Astrocyte (in vitro differentiated cells and primary cell): Measurements from ENCODE around the gene PODXL. TPM values are rescaled to one million over a fixed set of nuclear protein-coding genes. Genes with fewer than 3 reads are reported as not detected.

Source experiments
- DNase-seq: peaks from one replicate; pipeline ENCODE4 v3.0.0-alpha.2; 2010; ENCODE audit warnings: low read depth
- FAIRE-seq: peaks from 2 replicates; lab custom pipeline; 2011; peaks lifted over from hg19 to GRCh38; lab: Jason Lieb, UNC
- H2AFZ ChIP-seq: 2 replicates; pipeline ENCODE4 v1.6.0; 2012; ENCODE audit warnings: low read depth, low read length, inconsistent platforms
- H3K27ac ChIP-seq: 2 replicates; pipeline ENCODE4 v1.5.1; 2011; ENCODE audit warnings: low read depth, low read length, inconsistent platforms
- H3K27me3 ChIP-seq: 2 replicates; pipeline ENCODE4 v1.6.0; 2011; ENCODE audit warnings: low read length, inconsistent platforms; ENCODE audit not compliant: insufficient read depth
- H3K36me3 ChIP-seq: 2 replicates; pipeline ENCODE4 v1.5.1; 2011; ENCODE audit warnings: low read length, inconsistent platforms; ENCODE audit not compliant: insufficient read depth
- H3K4me1 ChIP-seq: 2 replicates; pipeline ENCODE4 v1.5.1; 2011; ENCODE audit warnings: low read length, inconsistent platforms; ENCODE audit not compliant: insufficient read depth
- H3K4me2 ChIP-seq: 2 replicates; pipeline ENCODE4 v1.6.0; 2012; ENCODE audit warnings: low read length, inconsistent platforms
- H3K4me3 ChIP-seq: 2 replicates; pipeline ENCODE4 v1.5.1; 2011; ENCODE audit warnings: low read depth, mild to moderate bottlenecking, low read length, inconsistent platforms; ENCODE audit not compliant: insufficient read depth
- H3K79me2 ChIP-seq: 2 replicates; pipeline ENCODE4 v1.6.0; 2012; ENCODE audit warnings: mild to moderate bottlenecking, low read length, inconsistent platforms; ENCODE audit not compliant: insufficient read depth
- H3K9ac ChIP-seq: 2 replicates; pipeline ENCODE4 v1.6.0; 2012; ENCODE audit warnings: mild to moderate bottlenecking, low read length, inconsistent platforms
- H3K9me3 ChIP-seq: 2 replicates; pipeline ENCODE4 v1.5.1; 2012; ENCODE audit warnings: low read depth, mild to moderate bottlenecking, low read length, inconsistent platforms; ENCODE audit not compliant: insufficient read depth
- H4K20me1 ChIP-seq: 2 replicates; pipeline ENCODE4 v1.6.0; 2012; ENCODE audit warnings: low read length, inconsistent platforms; ENCODE audit not compliant: insufficient read depth
- H3K27ac Mint-ChIP-seq: one replicate; pipeline ENCODE4 v1.8.0; 2021; ENCODE audit warnings: mild to moderate bottlenecking, mixed read lengths; ENCODE audit not compliant: unreplicated experiment
- H3K27me3 Mint-ChIP-seq: one replicate; pipeline ENCODE4 v1.8.0; 2021; ENCODE audit warnings: low read depth, mixed read lengths; ENCODE audit not compliant: unreplicated experiment
- H3K36me3 Mint-ChIP-seq: one replicate; pipeline ENCODE4 v1.8.0; 2021; ENCODE audit warnings: low read depth, mixed read lengths; ENCODE audit not compliant: unreplicated experiment
- H3K4me1 Mint-ChIP-seq: one replicate; pipeline ENCODE4 v1.8.0; 2021; ENCODE audit warnings: low read depth, mixed read lengths; ENCODE audit not compliant: unreplicated experiment
- H3K4me3 Mint-ChIP-seq: one replicate; pipeline ENCODE4 v1.8.0; 2021; ENCODE audit warnings: mild to moderate bottlenecking, moderate library complexity, mixed read lengths; ENCODE audit not compliant: unreplicated experiment
- H3K9me3 Mint-ChIP-seq: one replicate; pipeline ENCODE4 v1.8.0; 2021; ENCODE audit warnings: mild to moderate bottlenecking, mixed read lengths; ENCODE audit not compliant: unreplicated experiment
- CTCF ChIP-seq: IDR thresholded peaks from 2 replicates; pipeline ENCODE4 v1.5.1; 2011; ENCODE audit warnings: low read depth, mild to moderate bottlenecking, inconsistent platforms, low read length, moderate library complexity; ENCODE audit not compliant: insufficient read depth
- EZH2 ChIP-seq: IDR thresholded peaks from 2 replicates; pipeline ENCODE4 v1.6.1; 2012; ENCODE audit warnings: mild to moderate bottlenecking, low read length, inconsistent platforms; ENCODE audit not compliant: insufficient read depth
- total RNA-seq: library from RNA; stranded (reverse); gene quantifications from 2 replicates; pipeline ENCODE4 v1.2.1, GENCODE V29; 2021

Gene PODXL
- total RNA-seq, 1 donor from 2014 or later = 47.1 TPM

GRCh38 chr7:131587315-131587923 lies 31.0 kb upstream of the PODXL start:
- H3K36me3 ChIP-seq = no peaks in the 10 kb centered on the region
- no peaks in the 10 kb centered on the region for H3K79me2 ChIP-seq
- H2AFZ ChIP-seq = no peak overlapping the region
- H3K4me2 ChIP-seq = no peak overlapping the region
- TF ChIP-seq EZH2 (no peak), CTCF (no peak)
- H3K4me3 ChIP-seq = no peak overlapping the region
- no peaks in the 10 kb centered on the region for H4K20me1 ChIP-seq
- H3K9ac ChIP-seq = no peak overlapping the region
- no peaks in the 10 kb centered on the region for H3K9me3 ChIP-seq
- DNase-seq = no peak
- H3K27ac ChIP-seq = no peak overlapping the region
- no peak for FAIRE-seq
- H3K4me1 ChIP-seq = no peaks in the 10 kb centered on the region
- H3K4me3 Mint-ChIP-seq = no peak overlapping the region
- peaks cover 2% of the 10 kb centered on the region for H3K4me1 Mint-ChIP-seq
- H3K27me3 Mint-ChIP-seq = peaks cover 9% of the 10 kb centered on the region
- H3K27ac Mint-ChIP-seq = no peak overlapping the region
- H3K36me3 Mint-ChIP-seq = no peaks in the 10 kb centered on the region
- peaks cover 2% of the 10 kb centered on the region for H3K9me3 Mint-ChIP-seq
- no peaks in the 10 kb centered on the region for H3K27me3 ChIP-seq

- Histone ChIP-seq H2AFZ (no peak overlapping the region), H3K4me3 (no peak overlapping the region), H3K27me3 (no peaks in the 10 kb centered on the region), H3K9ac (no peak overlapping the region), H4K20me1 (no peaks in the 10 kb centered on the region), H3K9me3 (no peaks in the 10 kb centered on the region), H3K79me2 (no peaks in the 10 kb centered on the region), H3K27ac (no peak overlapping the region), H3K4me1 (no peaks in the 10 kb centered on the region), H3K4me2 (no peak overlapping the region), H3K36me3 (no peaks in the 10 kb centered on the region)
- peaks cover 2% of the 10 kb centered on the region for H3K9me3 Mint-ChIP-seq
- H3K4me3 Mint-ChIP-seq = no peak overlapping the region
- peaks cover 2% of the 10 kb centered on the region for H3K4me1 Mint-ChIP-seq
- no peak for FAIRE-seq
- DNase-seq = no peak
- H3K36me3 Mint-ChIP-seq = no peaks in the 10 kb centered on the region
- H3K27ac Mint-ChIP-seq = no peak overlapping the region
- TF ChIP-seq EZH2 = no peak
- no peak for TF ChIP-seq CTCF
- H3K27me3 Mint-ChIP-seq = peaks cover 5% of the 10 kb centered on the region
These were observed 30.3 kb upstream of the PODXL start for GRCh38 chr7:131586759-131587158.

- Histone ChIP-seq H3K27ac (no peak overlapping the region), H3K27me3 (no peaks in the 10 kb centered on the region), H3K4me3 (no peak overlapping the region), H3K9ac (no peak overlapping the region), H3K4me1 (no peaks in the 10 kb centered on the region), H4K20me1 (no peaks in the 10 kb centered on the region), H3K36me3 (no peaks in the 10 kb centered on the region), H3K9me3 (no peaks in the 10 kb centered on the region), H2AFZ (no peak overlapping the region), H3K4me2 (no peak overlapping the region), H3K79me2 (no peaks in the 10 kb centered on the region)
- H3K36me3 Mint-ChIP-seq = no peaks in the 10 kb centered on the region
- H3K9me3 Mint-ChIP-seq = peaks cover 2% of the 10 kb centered on the region
- peak overlapping the region; percentile 62 for H3K27ac Mint-ChIP-seq
- no peak for FAIRE-seq
- no peak overlapping the region for H3K4me3 Mint-ChIP-seq
- TF ChIP-seq EZH2 (no peak), CTCF (no peak)
- H3K4me1 Mint-ChIP-seq = peaks cover 2% of the 10 kb centered on the region
- H3K27me3 Mint-ChIP-seq = peaks cover 4% of the 10 kb centered on the region
- no peak for DNase-seq
These were observed 29.8 kb upstream of the PODXL start for GRCh38 chr7:131586259-131586658.
